NCI-H1436 treated with DMSO at 0.1 percent for 48 hours (cell line): ENCODE results near the gene WDR45B.
"Not testable (repeated sequence)": the region's sequence is repeated elsewhere in the genome, so short reads cannot be mapped to it uniquely, and the experiment has no call there.

Source experiments
- DNase-seq: peaks from one replicate; lab custom pipeline; 2025; lab: John Stamatoyannopoulos, UW

WDR45B gene

DNA sequence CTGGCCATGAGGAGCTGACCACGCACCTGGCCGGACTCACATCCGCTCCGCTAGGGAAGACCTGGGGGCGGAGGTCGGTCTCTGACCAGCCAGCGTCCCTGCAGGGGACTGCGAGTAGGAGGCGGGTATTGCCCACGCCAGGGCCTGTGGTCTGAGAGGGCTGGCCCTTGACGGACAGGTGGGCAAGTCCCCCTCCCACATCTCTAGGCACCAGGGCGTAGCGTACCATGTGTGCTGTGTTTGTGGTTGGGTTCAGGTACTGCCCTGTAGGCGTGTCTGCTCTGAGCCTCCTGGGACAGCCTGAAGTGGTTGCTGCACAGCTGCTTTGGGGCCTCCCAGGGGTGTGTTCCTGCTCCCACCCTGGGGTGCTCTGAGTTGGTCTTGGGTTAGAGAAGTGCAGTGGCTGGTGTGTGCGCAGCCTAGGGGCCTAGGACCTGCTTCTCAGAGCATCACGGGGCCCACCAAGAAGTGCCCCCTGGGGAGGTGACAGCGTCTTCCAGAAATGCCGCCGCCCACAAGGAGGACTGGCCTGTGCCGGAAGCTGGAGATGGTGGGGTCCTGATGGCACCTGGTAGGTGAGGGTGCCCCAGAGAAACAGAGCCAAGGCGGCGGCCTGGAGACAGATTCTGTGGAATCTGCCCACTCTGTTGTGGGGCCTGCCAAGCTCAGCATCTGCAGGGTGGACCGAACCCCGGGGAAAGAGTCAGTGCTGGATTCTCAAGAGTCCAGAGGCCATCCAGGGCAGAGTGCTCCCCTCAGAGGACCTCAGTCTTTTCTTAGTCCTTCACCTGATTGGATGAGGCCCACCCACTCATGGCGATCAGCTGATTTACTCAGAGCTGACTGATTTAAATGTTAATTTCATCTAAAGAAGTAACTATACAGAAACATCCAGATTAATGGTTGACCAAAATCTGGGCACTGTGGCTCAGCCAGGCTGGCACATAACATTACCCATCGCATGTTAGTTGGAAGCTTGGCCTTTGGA is 48.3 kb downstream of the WDR45B start:
- no peak for DNase-seq

DNA sequence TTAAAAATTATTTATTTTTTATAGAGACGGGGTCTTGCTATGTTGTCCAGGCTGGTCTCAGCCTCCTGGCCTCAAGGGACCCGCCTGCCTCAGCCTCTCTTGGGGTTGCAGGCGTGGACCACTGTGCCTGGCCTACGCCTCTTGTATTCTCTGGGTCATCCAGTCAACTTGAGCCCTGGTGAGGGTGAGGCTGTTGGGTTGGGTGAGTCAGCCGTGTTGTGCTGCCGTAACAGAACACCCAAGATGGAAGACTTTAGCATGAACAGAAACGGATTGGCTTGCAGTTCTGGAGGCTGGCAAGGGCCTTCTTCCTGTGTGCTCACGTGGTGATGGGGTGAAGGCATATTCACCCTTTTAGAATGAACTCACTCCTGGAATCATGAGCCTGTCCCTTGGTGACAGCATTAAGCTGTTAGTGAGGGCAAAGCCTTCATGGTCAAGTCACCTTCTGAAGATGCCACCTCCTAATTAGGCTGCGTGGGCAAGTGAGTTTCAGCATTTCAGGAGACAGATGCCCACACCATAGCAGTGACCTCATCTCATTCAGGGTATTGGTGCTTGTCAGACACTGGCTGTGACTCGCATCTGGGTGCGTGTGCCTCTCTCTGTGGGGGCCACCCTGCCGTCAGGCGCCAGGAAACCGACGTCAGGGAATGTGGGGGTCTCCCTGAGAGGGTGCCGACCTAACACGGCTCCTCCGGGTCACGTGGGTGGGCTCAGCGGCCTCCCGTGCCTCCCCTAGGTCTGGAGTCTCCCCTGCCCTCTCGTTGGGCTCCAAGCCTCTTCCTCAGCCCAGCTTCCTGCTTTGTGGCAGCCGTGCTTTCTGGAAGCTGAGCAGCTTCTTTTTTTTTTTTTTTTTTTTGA is 49.8 kb downstream of the WDR45B start:
- DNase-seq, result no peak

DNA sequence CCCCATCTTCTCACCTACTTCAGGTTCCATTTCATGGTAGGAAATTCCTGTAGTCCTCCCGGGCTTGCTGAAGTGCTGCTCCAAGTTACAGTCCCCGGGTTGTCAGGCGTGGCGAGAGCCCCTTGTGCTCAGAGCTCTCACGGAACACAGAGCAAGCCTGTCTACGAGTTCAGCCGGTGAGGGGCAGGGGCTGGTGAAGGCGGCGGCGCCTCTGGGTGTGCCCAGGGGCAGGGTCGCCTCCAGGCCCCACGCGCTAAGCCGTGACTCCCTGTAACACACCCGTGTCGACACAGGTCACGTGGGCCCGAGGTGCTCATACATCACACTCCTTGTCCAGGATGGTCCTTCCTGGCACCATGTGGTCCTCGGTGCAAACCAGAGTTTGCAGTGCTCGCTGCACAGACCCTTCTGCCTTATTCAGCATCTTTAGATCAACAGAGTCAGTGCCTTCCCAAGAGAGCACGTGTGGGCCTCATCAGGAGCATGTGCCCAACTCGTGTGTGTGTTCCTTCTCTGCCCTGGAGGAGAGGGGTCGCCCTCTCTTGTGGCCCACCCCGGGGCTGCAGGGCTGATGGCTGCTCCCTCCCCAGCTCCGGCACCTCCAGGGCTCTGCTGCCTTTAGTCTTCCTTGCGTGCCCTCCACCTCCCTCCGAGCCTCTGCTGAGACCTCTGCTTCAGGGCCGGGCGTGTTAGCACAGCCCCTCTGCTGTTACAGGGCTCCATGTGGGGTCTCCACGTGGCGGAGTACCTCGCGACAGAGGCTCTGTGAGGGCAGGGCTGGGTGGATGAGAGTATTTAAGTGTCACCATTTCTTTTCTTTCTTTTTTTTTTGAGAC is 51.2 kb downstream of the WDR45B start:
- no peak for DNase-seq

DNA sequence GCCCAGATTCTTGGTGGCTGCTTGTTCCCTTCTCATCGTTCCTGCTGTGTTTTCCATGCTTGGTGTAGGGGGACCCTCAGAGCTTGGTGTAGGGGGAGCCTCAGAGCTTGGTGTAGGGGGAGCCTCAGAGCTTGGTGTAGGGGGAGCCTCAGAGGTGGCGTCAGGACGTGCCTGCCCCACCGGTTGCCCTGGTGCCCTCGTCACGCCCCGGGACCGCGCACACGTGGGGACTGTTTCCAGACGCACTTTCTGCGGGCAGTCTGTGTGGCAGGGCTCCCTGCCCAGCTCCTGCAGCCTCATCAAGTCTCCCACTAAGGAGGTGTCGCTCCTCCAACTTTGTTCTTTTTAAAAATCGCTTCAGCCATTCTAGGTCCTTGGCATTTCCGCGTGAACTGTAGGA is 51.9 kb downstream of the WDR45B start:
- no peak for DNase-seq

DNA sequence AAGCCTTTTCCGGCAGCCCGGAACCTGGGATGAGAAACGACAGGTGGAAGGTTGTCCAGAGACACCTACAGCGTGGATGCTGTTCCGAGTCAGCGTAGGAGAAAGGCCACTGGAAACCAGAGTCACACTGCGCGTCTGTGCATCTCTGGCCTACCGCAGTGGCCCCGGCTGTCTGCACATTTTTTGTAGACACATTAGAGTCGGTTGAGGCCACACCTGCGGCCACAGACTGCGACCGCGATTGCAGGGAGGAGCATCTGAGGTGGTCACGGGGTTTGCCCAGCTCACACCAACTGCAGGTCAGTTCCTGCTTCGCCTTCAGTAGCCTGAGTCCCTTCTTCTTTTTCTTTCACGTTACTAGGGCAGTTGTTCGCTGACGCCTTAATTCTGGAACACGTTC is 52.4 kb downstream of the WDR45B start:
- no peak for DNase-seq

DNA sequence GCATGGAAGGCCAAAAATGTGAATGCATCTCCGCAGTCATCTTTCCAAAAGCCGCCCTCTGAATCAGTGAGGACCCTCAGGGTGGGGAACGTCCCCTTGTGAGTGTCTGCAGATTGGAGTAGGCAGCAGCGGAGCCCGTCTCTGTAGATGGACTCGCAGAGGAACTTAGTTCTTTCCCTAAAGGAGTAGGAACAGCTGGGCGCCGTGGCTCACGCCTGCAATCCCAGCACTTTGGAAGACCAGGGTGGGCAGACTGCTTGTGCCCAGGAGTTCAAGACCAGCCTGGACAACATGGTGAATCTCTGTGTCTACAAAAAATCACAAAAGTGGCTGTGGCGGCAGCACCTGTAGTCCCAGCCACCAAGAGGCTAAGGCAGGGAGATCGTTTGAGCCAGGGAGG is 53.7 kb downstream of the WDR45B start:
- DNase-seq, result no peak

DNA sequence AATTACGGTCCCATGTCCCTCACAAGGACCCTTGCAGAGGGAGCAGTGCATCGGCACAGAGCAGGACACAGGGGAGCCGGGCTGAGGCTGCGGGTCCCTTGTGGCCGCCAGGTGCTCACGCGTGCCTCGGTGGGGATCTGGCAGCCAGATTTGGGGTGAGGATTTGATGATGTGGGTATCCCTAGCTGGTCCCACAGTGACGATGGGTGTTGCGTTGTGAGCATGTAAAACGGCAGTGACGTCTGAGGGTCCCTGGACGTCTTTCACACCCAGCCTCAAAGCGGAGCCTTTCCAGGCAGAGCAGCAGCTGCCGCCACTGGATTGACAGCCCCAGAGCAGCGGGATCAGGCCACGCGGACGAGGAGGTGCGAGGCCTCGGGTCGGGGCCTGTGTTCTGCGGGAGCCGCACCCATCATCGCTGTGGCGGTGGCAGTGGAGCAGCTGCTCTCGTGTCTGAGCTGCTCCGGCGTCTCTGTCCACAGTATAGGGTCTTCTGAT is 54.6 kb downstream of the WDR45B start:
- no peak for DNase-seq

DNA sequence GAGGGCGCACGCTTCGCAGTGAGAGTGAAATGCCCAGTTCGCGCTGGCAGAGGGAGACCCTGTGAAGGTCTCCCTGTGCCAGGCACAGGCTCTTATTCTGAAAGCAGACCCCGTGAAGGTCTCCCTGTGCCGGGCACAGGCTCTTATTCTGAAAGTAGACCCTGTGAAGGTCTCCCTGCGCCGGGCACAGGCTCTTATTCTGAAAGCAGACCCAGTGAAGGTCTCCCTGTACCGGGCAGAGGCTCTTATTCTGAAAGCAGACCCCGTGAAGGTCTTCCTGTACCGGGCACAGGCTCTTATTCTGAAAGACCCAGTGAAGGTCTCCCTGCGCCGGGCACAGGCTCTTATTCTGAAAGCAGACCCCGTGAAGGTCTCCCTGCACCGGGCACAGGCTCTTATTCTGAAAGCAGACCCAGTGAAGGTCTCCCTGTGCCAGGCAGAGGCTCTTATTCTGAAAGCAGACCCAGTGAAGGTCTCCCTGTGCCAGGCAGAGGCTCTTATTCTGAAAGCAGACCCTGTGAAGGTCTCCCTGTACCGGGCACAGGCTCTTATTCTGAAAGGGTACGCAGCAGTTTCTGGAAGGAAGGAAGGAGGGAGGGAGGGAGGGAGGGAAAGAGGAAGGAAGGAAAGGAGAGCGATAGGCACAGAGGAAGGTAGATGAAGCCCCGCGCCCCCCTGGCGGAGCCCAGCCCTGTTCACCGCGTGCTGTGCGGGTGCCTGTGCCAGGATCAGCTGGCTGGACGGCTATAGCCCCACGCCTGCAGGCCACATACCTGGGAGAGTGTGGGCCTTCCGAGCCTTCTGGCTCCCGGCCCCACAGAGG is 55.3 kb downstream of the WDR45B start:
- no peak for DNase-seq

DNA sequence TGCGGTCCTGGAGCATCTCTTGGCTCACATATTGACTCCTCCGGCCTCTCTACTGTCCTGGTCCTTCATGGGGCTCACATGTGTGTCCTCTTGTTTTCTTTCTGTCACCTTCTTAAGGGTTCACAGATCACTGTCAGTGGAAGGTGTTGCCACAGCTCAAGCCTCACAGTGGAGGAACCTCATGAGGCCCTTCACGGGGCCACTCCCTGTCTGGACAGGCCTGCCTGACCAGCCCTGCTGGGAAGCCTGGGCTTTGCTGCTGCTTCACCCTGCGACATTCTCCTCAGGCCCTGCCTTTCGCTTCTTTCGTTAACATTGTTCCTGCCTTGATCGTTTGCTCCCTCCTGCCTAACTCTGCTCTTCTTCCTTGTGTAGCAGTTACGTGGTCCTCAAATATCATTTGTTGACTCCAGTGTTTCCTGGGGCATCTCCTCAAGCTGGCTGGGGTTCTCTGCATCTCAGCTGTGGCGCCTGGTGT is 55.9 kb downstream of the WDR45B start:
- DNase-seq, result no peak

DNA sequence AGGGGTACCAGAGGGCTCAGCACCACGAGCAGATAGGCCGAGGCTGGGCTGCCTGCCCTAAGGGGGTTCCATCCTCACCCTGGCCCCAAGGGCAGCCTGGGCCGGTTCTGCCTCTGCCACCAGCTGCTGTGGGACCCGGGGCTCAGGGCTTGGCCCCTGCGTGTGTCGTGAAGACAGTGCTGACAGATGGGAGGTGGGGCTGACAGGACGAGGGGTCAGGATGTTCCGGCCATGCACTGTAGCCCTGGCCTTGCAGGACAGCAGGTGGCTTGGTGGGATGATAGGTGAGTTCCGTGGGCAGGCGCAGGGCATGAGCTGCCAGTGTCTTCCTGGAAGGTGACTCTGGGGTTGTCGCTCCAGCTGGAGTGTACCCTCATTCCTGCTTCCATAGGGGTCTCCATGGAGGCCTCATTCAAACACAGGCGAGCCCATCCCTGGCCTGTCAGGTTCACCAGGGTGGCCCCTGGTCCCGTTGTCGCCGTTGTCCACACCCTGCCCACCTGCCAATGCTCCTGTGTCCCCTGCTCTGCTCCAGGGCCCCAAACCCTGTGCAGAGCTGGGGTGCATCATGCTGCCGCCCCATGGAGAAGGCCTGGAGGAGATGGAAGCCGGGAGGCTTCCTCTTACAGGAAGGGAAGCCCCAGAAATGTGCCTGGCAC is 57.2 kb downstream of the WDR45B start:
- no peak for DNase-seq

DNA sequence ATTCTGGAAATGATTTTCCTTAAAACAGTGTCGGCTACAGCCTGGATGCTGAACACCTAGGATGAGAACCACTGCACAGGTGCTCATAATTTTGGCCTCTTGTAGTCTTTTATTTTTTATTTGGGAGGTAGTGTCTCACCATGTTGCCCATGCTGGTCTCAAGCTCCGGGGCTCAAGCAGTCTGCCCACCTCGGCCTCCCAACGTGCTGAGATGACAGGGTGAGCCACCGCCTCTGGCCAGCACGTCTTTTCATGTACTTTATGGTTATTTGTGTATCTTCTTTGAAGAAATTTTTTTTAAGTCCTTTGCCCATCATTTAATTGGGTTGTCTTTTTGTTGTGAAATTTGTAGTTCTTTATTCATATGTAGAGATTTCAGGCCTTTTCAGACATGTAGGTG is 58.0 kb downstream of the WDR45B start:
- no peak for DNase-seq

DNA sequence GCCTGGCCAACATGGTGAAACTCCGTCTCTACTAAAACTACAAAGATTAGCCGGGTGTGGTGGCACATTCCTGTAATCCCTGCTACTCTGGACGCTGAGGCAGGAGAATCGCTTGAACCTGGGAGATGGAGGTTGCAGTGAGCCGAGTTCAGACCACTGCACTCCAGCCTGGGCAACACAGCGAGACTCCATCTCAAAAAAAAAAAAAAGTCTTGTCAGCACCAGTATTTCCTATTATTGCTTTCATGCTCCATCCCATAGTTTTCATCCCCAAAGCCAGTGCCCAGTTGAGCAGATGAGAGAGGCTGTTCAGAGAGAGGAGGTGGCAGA is 58.4 kb downstream of the WDR45B start:
- no peak for DNase-seq

DNA sequence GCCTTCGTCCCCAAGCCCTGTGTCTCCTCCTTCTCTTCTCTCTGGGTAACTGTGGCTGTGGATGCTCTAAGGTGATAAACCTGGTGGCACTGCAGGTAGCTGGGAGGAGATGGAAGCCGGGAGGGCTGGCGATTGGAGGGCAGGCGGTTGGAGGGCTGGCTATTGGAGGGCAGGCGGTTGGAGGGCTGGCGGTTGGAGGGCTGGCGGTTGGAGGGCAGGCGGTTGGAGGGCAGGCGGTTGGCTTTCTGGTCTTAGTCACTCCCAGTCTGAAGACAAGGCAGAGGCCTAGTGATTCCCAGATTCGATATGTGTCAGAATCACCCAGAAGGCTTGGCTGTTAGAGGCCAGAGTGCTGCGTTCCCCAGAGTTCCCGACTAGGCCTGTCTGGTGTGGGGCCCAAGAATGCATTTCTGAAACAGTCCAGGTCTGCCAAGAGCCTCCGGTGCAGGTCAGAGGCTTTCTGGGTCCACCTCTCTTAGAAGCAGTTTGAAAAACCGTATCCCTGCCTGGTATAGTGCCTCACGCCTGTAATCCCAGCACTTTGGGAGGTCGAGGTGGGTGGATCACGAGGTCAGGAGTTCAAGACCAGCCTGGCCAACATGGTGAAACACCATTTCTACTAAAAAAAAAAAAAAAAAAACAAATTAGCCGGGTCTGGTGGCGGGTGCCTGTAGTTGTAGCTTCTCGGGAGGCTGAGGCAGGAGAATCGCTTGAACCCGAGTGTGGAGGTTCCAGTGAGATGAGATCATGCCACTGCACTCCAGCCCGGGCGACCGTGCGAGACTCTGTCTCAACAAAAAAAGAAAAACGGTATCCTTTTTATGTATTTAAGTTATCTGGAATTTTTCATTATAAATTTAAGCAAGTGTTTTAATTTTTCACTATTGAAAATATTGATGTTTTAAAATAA is 59.7 kb downstream of the WDR45B start:
- no peak for DNase-seq

DNA sequence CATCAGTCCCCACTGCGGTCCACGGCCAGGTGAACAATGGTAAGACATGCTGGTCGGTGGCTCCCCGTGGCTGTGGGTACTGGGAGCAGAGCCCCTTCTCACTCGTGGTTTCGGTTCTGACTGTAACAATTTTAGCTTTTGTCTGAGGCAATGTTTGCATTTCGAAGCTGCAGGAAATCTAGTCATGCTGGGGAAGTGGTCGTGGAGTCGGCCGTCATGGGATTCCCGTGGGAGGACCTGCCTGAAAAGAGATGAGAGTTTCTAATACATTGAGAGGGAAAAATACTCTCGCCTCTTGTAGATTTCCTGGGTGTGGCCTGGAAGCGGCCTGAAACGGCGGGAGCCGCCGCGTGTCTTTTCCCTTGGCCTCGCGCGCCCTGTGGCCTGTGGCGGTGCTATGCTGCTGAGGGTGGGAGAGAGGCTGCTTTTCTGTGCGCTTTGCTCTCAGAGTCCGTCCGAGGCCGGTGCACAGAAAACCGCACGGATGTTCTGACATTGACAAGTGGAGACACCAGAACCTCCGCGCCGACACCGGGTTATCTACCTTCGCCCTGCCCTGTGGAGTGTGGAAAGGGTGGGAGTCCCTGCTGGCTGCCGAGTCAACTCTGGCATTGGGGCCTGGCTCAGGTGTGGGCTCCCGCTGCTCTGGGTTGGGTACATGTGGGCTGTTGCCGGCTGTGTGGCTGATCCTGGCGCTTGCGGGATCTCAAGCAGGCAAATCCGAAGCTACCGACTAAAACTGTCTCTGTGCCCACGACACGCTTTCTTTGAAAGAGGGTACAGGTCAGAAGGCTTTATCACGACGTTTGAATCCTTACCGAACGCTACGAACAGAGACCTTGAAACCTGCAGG is 60.8 kb downstream of the WDR45B start:
- DNase-seq, result no peak

DNA sequence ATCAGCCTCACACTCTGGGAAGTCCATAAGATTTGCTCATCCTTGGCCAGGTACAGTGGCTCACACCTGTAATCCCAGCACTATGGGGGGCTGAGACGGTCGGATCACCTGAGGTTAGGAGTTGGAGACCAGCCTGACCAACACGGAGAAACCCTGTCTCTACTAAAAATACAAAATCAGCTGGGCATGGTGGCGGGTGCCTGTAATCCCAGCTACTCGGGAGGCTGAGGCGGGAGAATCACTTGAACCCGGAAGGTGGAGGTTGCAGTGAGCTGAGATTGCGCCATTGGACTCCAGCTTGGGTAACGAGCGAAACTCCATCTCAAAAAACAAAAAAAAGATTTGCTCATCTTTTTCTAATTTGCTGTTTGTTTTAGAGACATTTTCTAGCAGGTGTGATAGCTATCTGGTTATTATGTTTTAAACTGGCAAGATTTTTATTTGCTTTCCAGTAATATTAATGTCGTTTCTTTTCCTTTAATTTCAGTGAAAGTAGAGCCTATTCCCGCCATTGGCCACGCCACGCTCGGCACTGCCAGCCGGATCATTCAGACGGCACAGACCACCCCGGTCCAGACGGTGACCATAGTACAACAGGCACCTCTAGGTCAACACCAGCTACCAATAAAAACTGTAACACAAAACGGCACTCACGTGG is 61.5 kb downstream of the WDR45B start:
- DNase-seq, result no peak

DNA sequence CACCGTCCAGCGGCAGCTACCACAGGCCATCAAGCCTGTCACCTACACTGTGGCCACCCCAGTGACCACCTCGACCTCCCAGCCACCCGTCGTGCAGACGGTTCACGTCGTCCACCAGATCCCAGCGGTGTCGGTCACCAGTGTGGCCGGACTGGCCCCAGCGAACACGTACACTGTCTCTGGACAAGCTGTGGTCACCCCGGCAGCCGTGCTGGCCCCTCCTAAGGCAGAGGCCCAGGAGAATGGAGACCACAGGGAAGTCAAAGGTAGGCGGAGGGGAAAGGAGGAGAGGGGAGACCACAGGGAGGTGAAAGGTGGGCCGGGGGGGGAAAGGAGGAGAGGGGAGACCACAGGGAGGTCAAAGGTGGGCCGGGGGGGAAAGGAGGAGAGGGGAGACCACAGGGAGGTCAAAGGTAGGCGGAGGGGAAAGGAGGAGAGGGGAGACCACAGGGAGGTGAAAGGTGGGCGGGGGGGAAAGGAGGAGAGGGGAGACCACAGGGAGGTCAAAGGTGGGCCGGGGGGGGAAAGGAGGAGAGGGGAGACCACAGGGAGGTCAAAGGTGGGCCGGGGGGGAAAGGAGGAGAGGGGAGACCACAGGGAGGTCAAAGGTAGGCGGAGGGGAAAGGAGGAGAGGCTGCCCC is 62.2 kb downstream of the WDR45B start:
- DNase-seq, result not testable (repeated sequence)

DNA sequence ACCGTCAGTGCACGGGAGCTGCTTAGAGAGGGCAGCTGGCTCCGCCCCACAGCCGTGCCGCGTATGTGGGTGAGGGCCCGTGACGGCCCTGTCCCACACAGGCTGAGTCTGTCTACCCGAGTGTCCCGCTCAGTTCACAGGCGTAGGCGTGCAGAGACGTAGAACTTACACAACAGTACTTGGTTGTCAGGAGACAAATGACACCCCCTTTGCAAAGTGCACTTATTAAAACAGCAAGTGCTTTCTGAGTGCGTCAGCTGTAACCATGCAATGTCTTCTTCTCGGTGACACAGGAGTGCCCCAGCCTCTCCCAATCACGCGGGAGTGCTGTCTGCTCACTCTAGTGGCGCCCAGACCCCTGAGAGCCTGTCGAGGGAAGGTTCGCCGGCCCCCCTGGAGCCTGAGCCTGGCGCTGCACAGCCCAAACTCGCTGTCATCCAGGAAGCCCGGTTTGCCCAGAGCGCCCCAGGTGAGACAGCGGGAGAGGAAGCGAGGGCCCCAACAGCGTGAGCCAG is 64.5 kb downstream of the WDR45B start:
- no peak for DNase-seq
